H1 (cell line): ENCODE data around the gene PYGB. TPM values are rescaled to one million over a fixed set of nuclear protein-coding genes. Genes with fewer than 3 reads are reported as not detected.

Experiments
- CTCF ChIA-PET: fragments of 300-600 bp; sonication (Branson Sonifier 250); formaldehyde crosslinking; loops from one replicate; lab custom pipeline; 2021; ENCODE audit not compliant: partially characterized antibody; lab: Charles Lee
- POLR2A ChIA-PET: fragments of 300-600 bp; sonication (Branson Sonifier 250); formaldehyde crosslinking; loops from one replicate; lab custom pipeline; 2021; ENCODE audit warnings: inconsistent platforms; ENCODE audit not compliant: partially characterized antibody; lab: Charles Lee
- DNase-seq, 2 experiments: peaks; one replicate each; pipeline versions ENCODE4 v3.0.0 to v3.0.0-alpha.2; 2010 to 2022; ENCODE audit warnings: low spot score in 2 of 2, low read depth in 1 of 2, mixed read lengths in 1 of 2
- FAIRE-seq: peaks from 2 replicates; lab custom pipeline; 2011; peaks lifted over from hg19 to GRCh38; lab: Jason Lieb, UNC
- H2AFZ ChIP-seq: 2 replicates; pipeline ENCODE4 v1.8.1; 2012; ENCODE audit warnings: low read length, inconsistent platforms
- H2AK5ac ChIP-seq: 2 replicates; pipeline ENCODE4 v1.6.1; 2013; ENCODE audit warnings: low read depth, low read length
- H2BK120ac ChIP-seq: replicated peaks from 2 replicates; pipeline ENCODE3; 2013; ENCODE audit warnings: low read depth, low read length, inconsistent platforms
- H2BK12ac ChIP-seq: 2 replicates; pipeline ENCODE4 v1.6.1; 2013; ENCODE audit warnings: low read depth, low read length
- H2BK15ac ChIP-seq: 2 replicates; pipeline ENCODE4 v1.6.1; 2013; ENCODE audit warnings: low read length
- H2BK20ac ChIP-seq: 2 replicates; pipeline ENCODE4 v1.6.1; 2013; ENCODE audit warnings: low read length
- H2BK5ac ChIP-seq: 2 replicates; pipeline ENCODE4 v1.6.1; 2013; ENCODE audit warnings: low read depth, low read length
- H3K14ac ChIP-seq: 2 replicates; pipeline ENCODE4 v1.6.1; 2013; ENCODE audit warnings: inconsistent platforms; ENCODE audit not compliant: insufficient read length
- H3K18ac ChIP-seq: 2 replicates; pipeline ENCODE4 v1.6.1; 2013; ENCODE audit warnings: low read length; ENCODE audit errors: extremely low read depth
- H3K23ac ChIP-seq: 2 replicates; pipeline ENCODE4 v1.6.1; 2013; ENCODE audit warnings: inconsistent platforms; ENCODE audit not compliant: insufficient read length
- H3K23me2 ChIP-seq: 2 replicates; pipeline ENCODE4 v1.6.1; 2013; ENCODE audit warnings: low read depth, low read length
- H3K27ac ChIP-seq: 2 replicates; pipeline ENCODE4 v1.6.1; 2011; ENCODE audit warnings: low read depth, low read length, inconsistent platforms
- H3K27me3 ChIP-seq, 4 experiments: replicated peaks in 1 of 4; 1 replicate in 1 of 4; 2 replicates in 3 of 4; pipeline versions ENCODE4 v1.6.1 to v1.8.1; 2011 to 2013; ENCODE audit warnings: low read length in 3 of 4, mild to moderate bottlenecking in 3 of 4, inconsistent platforms in 2 of 4, mixed read lengths in 2 of 4, moderate library complexity in 1 of 4; ENCODE audit not compliant: control insufficient read depth in 3 of 4, insufficient read depth in 3 of 4; ENCODE audit errors: extremely low read depth in 1 of 4
- H3K36me3 ChIP-seq, 4 experiments: 2 replicates each; pipeline versions ENCODE4 v1.6.1 to v1.8.1; 2011 to 2013; ENCODE audit warnings: mild to moderate bottlenecking in 4 of 4, low read length in 3 of 4, moderate library complexity in 2 of 4, control low read depth in 1 of 4, inconsistent platforms in 1 of 4; ENCODE audit not compliant: insufficient read depth in 4 of 4, control insufficient read depth in 2 of 4
- H3K4ac ChIP-seq: replicated peaks from 2 replicates; pipeline ENCODE3; 2013; ENCODE audit warnings: low read length, low read depth, mixed read lengths, inconsistent platforms; ENCODE audit not compliant: insufficient read length
- H3K4me1 ChIP-seq, 4 experiments: replicated peaks in 1 of 4; 1 replicate in 1 of 4; 2 replicates in 3 of 4; pipeline versions ENCODE4 v1.6.1 to v1.8.1; 2011 to 2013; ENCODE audit warnings: low read length in 3 of 4, inconsistent platforms in 2 of 4, mixed read lengths in 1 of 4; ENCODE audit not compliant: insufficient read depth in 4 of 4, control insufficient read depth in 3 of 4
- H3K4me2 ChIP-seq, 2 experiments: 2 replicates each; pipeline versions ENCODE4 v1.6.1 to v1.8.1; 2011 to 2013; ENCODE audit warnings: low read depth in 2 of 2, low read length in 2 of 2, control low read depth in 1 of 2, inconsistent platforms in 1 of 2, mild to moderate bottlenecking in 1 of 2; ENCODE audit not compliant: insufficient read depth in 1 of 2
- H3K4me3 ChIP-seq, 4 experiments: fragments of 200-600, 300-600 bp in 1 of 4; sonication (generic), shearing (Covaris generic), sonication (Bioruptor Twin) in 1 of 4; 2 replicates each; pipeline versions ENCODE4 v1.5.1 to v1.8.1; 2011 to 2016; ENCODE audit warnings: low read length in 4 of 4, low read depth in 3 of 4, control low read depth in 2 of 4, inconsistent platforms in 2 of 4, mild to moderate bottlenecking in 2 of 4, mixed read lengths in 1 of 4, moderate library complexity in 1 of 4; ENCODE audit not compliant: insufficient read depth in 2 of 4; ENCODE audit errors: extremely low read depth in 1 of 4
- H3K56ac ChIP-seq: replicated peaks from 2 replicates; pipeline ENCODE3; 2013; ENCODE audit warnings: low read depth, mild to moderate bottlenecking, mixed read lengths, low read length, inconsistent platforms; ENCODE audit not compliant: insufficient read length
- H3K79me1 ChIP-seq: 2 replicates; pipeline ENCODE4 v1.6.1; 2013; ENCODE audit warnings: low read depth, low read length, control low read depth
- H3K79me2 ChIP-seq, 2 experiments: 2 replicates each; pipeline versions ENCODE4 v1.6.1 to v1.8.1; 2012 to 2013; ENCODE audit warnings: low read length in 2 of 2, mild to moderate bottlenecking in 2 of 2, inconsistent platforms in 1 of 2; ENCODE audit not compliant: insufficient read depth in 2 of 2, control insufficient read depth in 1 of 2
- H3K9ac ChIP-seq, 4 experiments: replicated peaks in 1 of 4; 1 replicate in 1 of 4; 2 replicates in 3 of 4; pipeline versions ENCODE4 v1.6.1 to v1.8.1; 2011 to 2013; ENCODE audit warnings: low read depth in 3 of 4, low read length in 3 of 4, control low read depth in 2 of 4, mild to moderate bottlenecking in 2 of 4, moderate library complexity in 2 of 4, inconsistent platforms in 1 of 4; ENCODE audit errors: extremely low read depth in 1 of 4
- H3K9me3 ChIP-seq, 2 experiments: 2 replicates each; pipeline versions ENCODE4 v1.6.1 to v1.8.1; 2012 to 2013; ENCODE audit warnings: mild to moderate bottlenecking in 2 of 2, moderate library complexity in 2 of 2, control low read depth in 1 of 2, inconsistent platforms in 1 of 2, low read depth in 1 of 2, low read length in 1 of 2, mixed read lengths in 1 of 2; ENCODE audit not compliant: insufficient read depth in 2 of 2
- H4K20me1 ChIP-seq, 2 experiments: replicated peaks in 1 of 2; 2 replicates each; pipeline versions ENCODE3 to v1.8.1; 2011 to 2013; ENCODE audit warnings: inconsistent platforms in 2 of 2, low read length in 2 of 2, mild to moderate bottlenecking in 1 of 2; ENCODE audit not compliant: insufficient read depth in 2 of 2, control insufficient read depth in 1 of 2
- H4K5ac ChIP-seq: 2 replicates; pipeline ENCODE4 v1.6.1; 2013; ENCODE audit warnings: low read length, low read depth, mixed read lengths, inconsistent platforms; ENCODE audit not compliant: insufficient read length
- H4K8ac ChIP-seq: 2 replicates; pipeline ENCODE4 v1.8.0; 2013; ENCODE audit warnings: mild to moderate bottlenecking, moderate library complexity, low read length, inconsistent platforms; ENCODE audit not compliant: insufficient read depth; ENCODE audit errors: extremely low read depth
- H4K91ac ChIP-seq: replicated peaks from 2 replicates; pipeline ENCODE3; 2013; ENCODE audit warnings: low read length, mixed read lengths, inconsistent platforms; ENCODE audit not compliant: insufficient read length
- CBX5 ChIP-seq: fragments of 300-800, 300-1000 bp; sonication (generic); IDR thresholded peaks from 2 replicates; pipeline ENCODE4 v1.7.1; 2016; ENCODE audit warnings: antibody characterized with exemption, low read length, low read depth
- CEBPB ChIP-seq: IDR thresholded peaks from 2 replicates; pipeline ENCODE4 v1.6.1; 2012; ENCODE audit warnings: low read depth, low read length
- CHD1 ChIP-seq: IDR thresholded peaks from 2 replicates; pipeline ENCODE4 v1.6.1; 2012; ENCODE audit warnings: low read depth, low read length, improper control_type of control experiment
- GABPA ChIP-seq: IDR thresholded peaks from 2 replicates; pipeline ENCODE4 v1.6.1; 2011; ENCODE audit warnings: mild to moderate bottlenecking, low read length, moderate library complexity, borderline replicate concordance; ENCODE audit not compliant: insufficient read depth
- GTF2F1 ChIP-seq: IDR thresholded peaks from 2 replicates; pipeline ENCODE4 v1.6.1; 2012; ENCODE audit warnings: low read depth, low read length, improper control_type of control experiment, borderline replicate concordance
- HDAC6 ChIP-seq: IDR thresholded peaks from one replicate; pipeline ENCODE4 v1.7.1; 2012; ENCODE audit warnings: low read depth, mild to moderate bottlenecking, inconsistent platforms, low read length, moderate library complexity
- KDM4A ChIP-seq: IDR thresholded peaks from one replicate; pipeline ENCODE4 v1.7.1; 2012; ENCODE audit warnings: low read depth, mild to moderate bottlenecking, moderate library complexity, low read length, inconsistent platforms; ENCODE audit not compliant: severe bottlenecking
- KDM5A ChIP-seq: fragments of 200-600 bp; IDR thresholded peaks from 2 replicates; pipeline ENCODE4 v1.7.1; 2012; ENCODE audit warnings: mild to moderate bottlenecking, low read length, inconsistent platforms, mixed read lengths
- RBBP5 ChIP-seq: IDR thresholded peaks from 2 replicates; pipeline ENCODE4 v1.7.1; 2012; ENCODE audit warnings: low read depth, mild to moderate bottlenecking, inconsistent platforms, low read length, moderate library complexity, borderline replicate concordance
- RFX5 ChIP-seq: IDR thresholded peaks from 2 replicates; pipeline ENCODE4 v1.6.1; 2011; ENCODE audit warnings: low read depth, low read length, improper control_type of control experiment, borderline replicate concordance
- SIN3A ChIP-seq, 2 experiments: IDR thresholded peaks in 1 of 2; conservative IDR thresholded peaks in 1 of 2; 2 replicates each; pipeline ENCODE4 v1.6.1; 2011 to 2012; ENCODE audit warnings: low read length in 2 of 2, improper control_type of control experiment in 1 of 2, low read depth in 1 of 2, mild to moderate bottlenecking in 1 of 2
- SP2 ChIP-seq: IDR thresholded peaks from 2 replicates; pipeline ENCODE4 v1.6.1; 2012; ENCODE audit warnings: mild to moderate bottlenecking, low read length, inconsistent platforms
- SP4 ChIP-seq: IDR thresholded peaks from 2 replicates; pipeline ENCODE4 v1.6.1; 2012; ENCODE audit warnings: low read length, inconsistent platforms
- SUZ12 ChIP-seq: fragments of 200-600 bp; sonication (generic); IDR thresholded peaks from 2 replicates; pipeline ENCODE4 v1.6.1; 2012; ENCODE audit warnings: mild to moderate bottlenecking, inconsistent platforms, low read length, moderate library complexity, mixed read lengths
- TEAD4 ChIP-seq: IDR thresholded peaks from 2 replicates; pipeline ENCODE4 v1.6.1; 2012; ENCODE audit warnings: low read depth, low read length, inconsistent platforms, mixed read lengths
- WGBS, 2 experiments: shearing (Covaris generic) in 1 of 2; methylation state at CpG; one replicate each; pipeline versions ENCODE4 v1.1.6 to v1.1.7; 2013 to 2015; ENCODE audit warnings: low lambda C conversion rate in 2 of 2, mixed read lengths in 2 of 2, inconsistent platforms in 1 of 2, low coverage in 1 of 2, missing lambda C conversion rate in 1 of 2; ENCODE audit not compliant: insufficient replicate concordance in 2 of 2, insufficient coverage in 1 of 2, insufficient read length in 1 of 2; ENCODE audit errors: extremely low coverage in 1 of 2, missing lambda C conversion rate in 1 of 2; 5-methylcytosine and 5-hydroxymethylcytosine counted together
- polyA plus RNA-seq, 7 experiments: library from polyadenylated mRNA; depleted of rRNA in 3 of 7; stranded (reverse) in 5 of 7; unstranded in 2 of 7; fragments of >200 nt in 5 of 7; fragments of 200-250 nt in 2 of 7; gene quantifications; 1 replicate in 5 of 7; 2 replicates in 1 of 7; 4 replicates in 1 of 7; pipeline versions ENCODE4 v1.2.1 to v1.2.3, GENCODE V29; 2011 to 2013; ENCODE audit warnings: missing spikeins in 2 of 7, mixed read lengths in 2 of 7
- total RNA-seq: library from RNA; stranded (reverse); fragmentation: NEBNext Ultra II Directional; extraction: Animal tissue kit (Norgen Biotek cat#: 25700); gene quantifications from 2 replicates; pipeline ENCODE4 v1.2.1, GENCODE V29; 2021

The PYGB gene
- total and polyA plus RNA-seq, 2 of the 8 experiments (the other 6 are each of a cell fraction or from before 2014, with no cell fraction given) = 26.6 to 56.0 TPM

GRCh38 chr20:25203089-25203488, 44.8 kb upstream of the PYGB start:
- no peak overlapping the region for H3K4ac ChIP-seq
- H2AK5ac ChIP-seq = no peak overlapping the region
- no peak overlapping the region for H2BK120ac ChIP-seq
- peaks cover 2 to 8% of the 10 kb centered on the region in 2 experiments for H4K20me1 ChIP-seq
- H3K18ac ChIP-seq = no peak overlapping the region
- H2BK15ac ChIP-seq = no peak overlapping the region
- H3K9me3 ChIP-seq = no peaks in the 10 kb centered on the region
- H2BK5ac ChIP-seq = no peak overlapping the region
- H4K8ac ChIP-seq = no peak overlapping the region
- DNase-seq (no peak), FAIRE-seq (no peak)
- ChIA-PET CTCF (interaction anchor here (0.8 to 1.8 kb wide), 9 partner anchors 8 to 207 kb away, joined by 3 to 5 read pairs (median 3); partner anchors contain the start of genes ENTPD6 and PYGB), POLR2A (interaction anchor here (0.8 to 1.0 kb wide), 2 partner anchors 44 to 52 kb away, joined by 3 read pairs; no protein-coding TSS in a partner anchor)
- no peak overlapping the region for H3K14ac ChIP-seq
- 65% methylated on average over 2 of the region's 2 CpGs; no CpG with 5 or more reads in 1 of the 2 experiments for WGBS, 2 experiments
- no peak overlapping the region for H2AFZ ChIP-seq
- no peak overlapping the region for H3K27ac ChIP-seq
- no peak overlapping the region for H4K5ac ChIP-seq
- no peak overlapping the region for H3K4me3 ChIP-seq
- H3K27me3 ChIP-seq = no peaks in the 10 kb centered on the region; a peak in 1 of 7 replicates
- H2BK12ac ChIP-seq = no peak overlapping the region
- 0 out of 2 replicates have a peak, but pooled peaks cover 2% of the 10 kb centered on the region for H3K23me2 ChIP-seq
- H3K56ac ChIP-seq = no peak overlapping the region
- peaks cover 7 to 17% (median 14%) of the 10 kb centered on the region in 4 experiments for H3K4me1 ChIP-seq
- H3K4me2 ChIP-seq = no peak overlapping the region
- no peak overlapping the region for H4K91ac ChIP-seq
- no peak overlapping the region for H3K9ac ChIP-seq
- no peaks in the 10 kb centered on the region for H3K36me3 ChIP-seq
- no peak overlapping the region for H2BK20ac ChIP-seq
- H3K79me2 ChIP-seq = peaks cover 0 to 6% of the 10 kb centered on the region in 2 experiments; a peak in 2 of 4 replicates
- H3K79me1 ChIP-seq = peaks cover 11% of the 10 kb centered on the region
- H3K23ac ChIP-seq = no peak overlapping the region
- no peak for TF ChIP-seq RFX5
- no peak for TF ChIP-seq SIN3A (conservative IDR thresholded peaks at IDR 0.05 in 1 of 2, IDR thresholded peaks at IDR 0.05 in 1 of 2; ENCODE audit: low read depth in 1 of 2, low read length in 2 of 2)
- TF ChIP-seq CBX5 = no peak
- TF ChIP-seq SP2 = no peak
- no peak for TF ChIP-seq RBBP5
- no peak for TF ChIP-seq GABPA
- no peak for TF ChIP-seq KDM4A
- TF ChIP-seq SUZ12 = no peak
- no peak for TF ChIP-seq SP4
- no peak for TF ChIP-seq GTF2F1
- no peak for TF ChIP-seq CHD1
- TF ChIP-seq KDM5A = no peak
- TF ChIP-seq CEBPB = no peak
- no peak for TF ChIP-seq HDAC6
- no peak for TF ChIP-seq TEAD4
